Neutrophil (primary cell): Measurements from ENCODE around the gene CXXC5.

Experiments
- H3K27ac ChIP-seq: fragments of 200-600 bp; sonication (generic); 2 replicates; pipeline ENCODE4 v1.5.1; 2016; ENCODE audit warnings: mild to moderate bottlenecking, moderate library complexity
- H3K27me3 ChIP-seq: fragments of 200-600 bp; sonication (generic); 2 replicates; pipeline ENCODE4 v1.6.0; 2016; ENCODE audit warnings: mild to moderate bottlenecking
- H3K36me3 ChIP-seq: fragments of 200-600 bp; sonication (generic); 2 replicates; pipeline ENCODE4 v1.5.1; 2017
- H3K4me1 ChIP-seq, 2 experiments: fragments of 200-600 bp in 1 of 2; sonication (generic) in 1 of 2; 1 replicate in 1 of 2; 2 replicates in 1 of 2; pipeline versions ENCODE4 v1.5.1 to v1.6.1; 2013 to 2016; ENCODE audit warnings: low read depth in 1 of 2, low read length in 1 of 2, mild to moderate bottlenecking in 1 of 2, moderate library complexity in 1 of 2; ENCODE audit not compliant: control insufficient read depth in 1 of 2, insufficient read depth in 1 of 2
- H3K4me3 ChIP-seq, 2 experiments: fragments of 200-600 bp in 1 of 2; sonication (generic) in 1 of 2; 1 replicate in 1 of 2; 2 replicates in 1 of 2; pipeline ENCODE4 v1.5.1; 2013 to 2016; ENCODE audit warnings: low read depth in 1 of 2, low read length in 1 of 2, mild to moderate bottlenecking in 1 of 2, moderate library complexity in 1 of 2
- H3K9me3 ChIP-seq: fragments of 200-600 bp; sonication (generic); 2 replicates; pipeline ENCODE4 v1.5.1; 2016
- CTCF ChIP-seq: fragments of 200-600 bp; sonication (generic); IDR thresholded peaks from 2 replicates; pipeline ENCODE4 v1.5.1; 2016; ENCODE audit warnings: antibody characterized with exemption

The CXXC5 gene

GRCh38 chr5:139705655-139706587 lies 57.8 kb downstream of the CXXC5 start:
- H3K4me3 ChIP-seq = no peak overlapping the region
- no peak for TF ChIP-seq CTCF
- H3K4me1 ChIP-seq = peaks cover 1 to 19% of the 10 kb centered on the region in 2 experiments
- H3K27ac ChIP-seq = no peak overlapping the region
- H3K27me3 ChIP-seq = peaks cover 96% of the 10 kb centered on the region
- no peaks in the 10 kb centered on the region for H3K9me3 ChIP-seq
- H3K36me3 ChIP-seq = no peaks in the 10 kb centered on the region

- H3K4me1 ChIP-seq = peaks cover 9 to 30% of the 10 kb centered on the region in 2 experiments
- no peaks in the 10 kb centered on the region for H3K9me3 ChIP-seq
- no peak overlapping the region for H3K4me3 ChIP-seq
- H3K27me3 ChIP-seq = peaks cover 96% of the 10 kb centered on the region
- no peak for TF ChIP-seq CTCF
- H3K36me3 ChIP-seq = no peaks in the 10 kb centered on the region
- no peak overlapping the region for H3K27ac ChIP-seq
Measured at GRCh38 chr5:139707445-139708003, 59.4 kb downstream of the CXXC5 start.

- Histone ChIP-seq H3K4me1 (peaks cover 9 to 30% of the 10 kb centered on the region in 2 experiments), H3K4me3 (no peak overlapping the region), H3K9me3 (no peaks in the 10 kb centered on the region), H3K27ac (no peak overlapping the region), H3K36me3 (no peaks in the 10 kb centered on the region), H3K27me3 (peaks cover 98% of the 10 kb centered on the region)
- TF ChIP-seq CTCF = no peak
Measured at GRCh38 chr5:139708434-139708861, 60.3 kb downstream of the CXXC5 start.

GRCh38 chr5:139708877-139709581 lies 60.9 kb downstream of the CXXC5 start:
- Histone ChIP-seq H3K4me3 (no peak overlapping the region), H3K36me3 (no peaks in the 10 kb centered on the region), H3K27ac (no peak overlapping the region), H3K9me3 (no peaks in the 10 kb centered on the region), H3K27me3 (peaks cover 98% of the 10 kb centered on the region), H3K4me1 (peaks cover 9 to 30% of the 10 kb centered on the region in 2 experiments)
- no peak for TF ChIP-seq CTCF

GRCh38 chr5:139709582-139710318 lies 61.6 kb downstream of the CXXC5 start:
- H3K4me3 ChIP-seq = no peak overlapping the region
- H3K36me3 ChIP-seq = no peaks in the 10 kb centered on the region
- H3K9me3 ChIP-seq = no peaks in the 10 kb centered on the region
- no peak for TF ChIP-seq CTCF
- H3K27ac ChIP-seq = no peak overlapping the region
- peaks cover 9 to 30% of the 10 kb centered on the region in 2 experiments for H3K4me1 ChIP-seq
- H3K27me3 ChIP-seq = peaks cover 99% of the 10 kb centered on the region
